ENCODE measurements around the gene TRAF2.

The TRAF2 gene

DNA sequence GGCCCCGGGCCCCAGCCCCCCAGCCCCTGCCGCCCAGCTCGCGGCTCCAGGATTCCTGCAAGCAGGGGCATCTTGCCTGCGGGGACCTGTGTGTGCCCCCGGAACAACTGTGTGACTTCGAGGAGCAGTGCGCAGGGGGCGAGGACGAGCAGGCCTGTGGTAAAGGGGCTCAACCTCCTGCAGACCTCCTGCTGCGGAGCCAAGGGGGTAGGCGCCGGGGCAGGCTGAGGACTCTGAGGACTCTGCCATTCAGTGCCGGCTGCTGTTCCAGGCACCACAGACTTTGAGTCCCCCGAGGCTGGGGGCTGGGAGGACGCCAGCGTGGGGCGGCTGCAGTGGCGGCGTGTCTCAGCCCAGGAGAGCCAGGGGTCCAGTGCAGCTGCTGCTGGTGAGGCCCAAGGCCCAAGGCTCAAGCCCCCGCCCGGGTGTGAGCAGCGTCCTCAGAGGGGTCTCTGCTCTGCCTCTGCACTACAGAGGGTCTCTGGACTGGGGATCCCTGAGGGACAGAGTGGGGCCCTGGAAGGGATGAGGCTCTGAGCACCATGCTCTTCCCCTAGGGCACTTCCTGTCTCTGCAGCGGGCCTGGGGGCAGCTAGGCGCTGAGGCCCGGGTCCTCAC, 30.7 kb upstream of the TRAF2 start:
- TF ChIP-seq MYC (IDR thresholded peaks at IDR 0.05; ENCODE audit: low read depth, low read length) (no peak), POLR2A (IDR thresholded peaks at IDR 0.05; ENCODE audit: extremely low read depth, insufficient read length) (no peak)
- TF ChIP-seq, protein P1, sequence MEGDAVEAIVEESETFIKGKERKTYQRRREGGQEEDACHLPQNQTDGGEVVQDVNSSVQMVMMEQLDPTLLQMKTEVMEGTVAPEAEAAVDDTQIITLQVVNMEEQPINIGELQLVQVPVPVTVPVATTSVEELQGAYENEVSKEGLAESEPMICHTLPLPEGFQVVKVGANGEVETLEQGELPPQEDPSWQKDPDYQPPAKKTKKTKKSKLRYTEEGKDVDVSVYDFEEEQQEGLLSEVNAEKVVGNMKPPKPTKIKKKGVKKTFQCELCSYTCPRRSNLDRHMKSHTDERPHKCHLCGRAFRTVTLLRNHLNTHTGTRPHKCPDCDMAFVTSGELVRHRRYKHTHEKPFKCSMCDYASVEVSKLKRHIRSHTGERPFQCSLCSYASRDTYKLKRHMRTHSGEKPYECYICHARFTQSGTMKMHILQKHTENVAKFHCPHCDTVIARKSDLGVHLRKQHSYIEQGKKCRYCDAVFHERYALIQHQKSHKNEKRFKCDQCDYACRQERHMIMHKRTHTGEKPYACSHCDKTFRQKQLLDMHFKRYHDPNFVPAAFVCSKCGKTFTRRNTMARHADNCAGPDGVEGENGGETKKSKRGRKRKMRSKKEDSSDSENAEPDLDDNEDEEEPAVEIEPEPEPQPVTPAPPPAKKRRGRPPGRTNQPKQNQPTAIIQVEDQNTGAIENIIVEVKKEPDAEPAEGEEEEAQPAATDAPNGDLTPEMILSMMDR (IDR thresholded peaks at IDR 0.05; ENCODE audit: low read depth, low read length): no peak
- TF ChIP-seq, protein P2, sequence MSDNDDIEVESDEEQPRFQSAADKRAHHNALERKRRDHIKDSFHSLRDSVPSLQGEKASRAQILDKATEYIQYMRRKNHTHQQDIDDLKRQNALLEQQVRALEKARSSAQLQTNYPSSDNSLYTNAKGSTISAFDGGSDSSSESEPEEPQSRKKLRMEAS (IDR thresholded peaks at IDR 0.05; ENCODE audit: low read depth, low read length): no peak
- DNase-seq (ENCODE audit: low read depth): no peak
- H3K4me3 ChIP-seq (ENCODE audit: low read depth, low read length): no peak overlapping the region

DNA sequence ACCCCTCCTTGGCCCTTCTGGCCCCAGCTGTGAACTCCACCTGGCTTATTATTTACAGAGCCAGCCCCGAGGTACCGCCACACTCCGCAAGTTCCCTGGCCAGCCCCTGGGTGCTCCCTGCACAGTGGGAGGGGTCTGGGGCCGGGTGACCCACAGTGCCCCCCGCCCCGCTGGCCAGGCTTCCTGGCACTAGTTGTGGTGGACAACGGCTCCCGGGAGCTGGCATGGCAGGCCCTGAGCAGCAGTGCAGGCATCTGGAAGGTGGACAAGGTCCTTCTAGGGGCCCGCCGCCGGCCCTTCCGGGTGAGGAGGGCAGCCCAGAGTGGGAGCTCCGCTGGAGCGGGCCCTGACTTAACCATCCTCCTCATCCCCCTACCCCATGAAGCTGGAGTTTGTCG, 30.2 kb upstream of the TRAF2 start:
- no peak for DNase-seq (ENCODE audit: low read depth)
- no peak overlapping the region for H3K4me3 ChIP-seq (ENCODE audit: low read depth, low read length)
- TF ChIP-seq, protein P1 (IDR thresholded peaks at IDR 0.05; ENCODE audit: low read depth, low read length): no peak
- no peak for TF ChIP-seq POLR2A (IDR thresholded peaks at IDR 0.05; ENCODE audit: extremely low read depth, insufficient read length)
- TF ChIP-seq, protein P2 (IDR thresholded peaks at IDR 0.05; ENCODE audit: low read depth, low read length): no peak
- no peak for TF ChIP-seq MYC (IDR thresholded peaks at IDR 0.05; ENCODE audit: low read depth, low read length)

DNA sequence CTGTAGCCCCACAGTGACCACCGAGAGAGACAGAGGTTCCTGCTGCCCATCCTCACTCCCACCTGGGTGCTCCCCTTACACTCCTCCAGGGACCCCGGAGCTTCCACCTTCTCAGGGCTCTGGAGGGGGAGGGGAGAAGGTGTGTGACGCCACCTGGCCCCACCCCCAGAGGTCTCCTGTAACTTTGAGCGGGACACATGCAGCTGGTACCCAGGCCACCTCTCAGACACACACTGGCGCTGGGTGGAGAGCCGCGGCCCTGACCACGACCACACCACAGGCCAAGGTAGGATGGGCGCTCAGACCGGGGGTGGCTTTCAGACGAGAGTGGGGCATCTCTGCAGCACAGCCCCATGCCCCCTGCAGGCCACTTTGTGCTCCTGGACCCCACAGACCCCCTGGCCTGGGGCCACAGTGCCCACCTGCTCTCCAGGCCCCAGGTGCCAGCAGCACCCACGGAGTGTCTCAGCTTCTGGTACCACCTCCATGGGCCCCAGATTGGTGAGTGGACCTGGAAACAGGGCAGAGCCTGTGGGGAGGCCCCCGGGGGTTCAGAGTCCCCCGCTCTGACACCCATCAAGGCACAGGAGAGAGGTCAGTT, 29.7 kb upstream of the TRAF2 start:
- TF ChIP-seq, protein P2 (IDR thresholded peaks at IDR 0.05; ENCODE audit: low read depth, low read length): no peak
- TF ChIP-seq, protein P1 (IDR thresholded peaks at IDR 0.05; ENCODE audit: low read depth, low read length): peak; percentile 9
- no peak for TF ChIP-seq MYC (IDR thresholded peaks at IDR 0.05; ENCODE audit: low read depth, low read length)
- no peak for TF ChIP-seq POLR2A (IDR thresholded peaks at IDR 0.05; ENCODE audit: extremely low read depth, insufficient read length)
- H3K4me3 ChIP-seq (ENCODE audit: low read depth, low read length): no peak overlapping the region
- no peak for DNase-seq (ENCODE audit: low read depth)

DNA sequence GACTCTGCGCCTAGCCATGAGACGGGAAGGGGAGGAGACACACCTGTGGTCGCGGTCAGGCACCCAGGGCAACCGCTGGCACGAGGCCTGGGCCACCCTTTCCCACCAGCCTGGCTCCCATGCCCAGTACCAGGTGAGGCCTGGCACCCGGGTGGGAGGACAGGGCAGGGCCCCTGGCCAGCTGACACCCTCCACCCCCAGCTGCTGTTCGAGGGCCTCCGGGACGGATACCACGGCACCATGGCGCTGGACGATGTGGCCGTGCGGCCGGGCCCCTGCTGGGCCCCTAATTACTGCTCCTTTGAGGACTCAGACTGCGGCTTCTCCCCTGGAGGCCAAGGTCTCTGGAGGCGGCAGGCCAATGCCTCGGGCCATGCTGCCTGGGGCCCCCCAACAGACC, 29.1 kb upstream of the TRAF2 start:
- no peak overlapping the region for H3K4me3 ChIP-seq (ENCODE audit: low read depth, low read length)
- DNase-seq (ENCODE audit: low read depth): no peak
- TF ChIP-seq, protein P1 (IDR thresholded peaks at IDR 0.05; ENCODE audit: low read depth, low read length): no peak
- TF ChIP-seq, protein P2 (IDR thresholded peaks at IDR 0.05; ENCODE audit: low read depth, low read length): no peak
- TF ChIP-seq MYC (IDR thresholded peaks at IDR 0.05; ENCODE audit: low read depth, low read length) (no peak), POLR2A (IDR thresholded peaks at IDR 0.05; ENCODE audit: extremely low read depth, insufficient read length) (no peak)

DNA sequence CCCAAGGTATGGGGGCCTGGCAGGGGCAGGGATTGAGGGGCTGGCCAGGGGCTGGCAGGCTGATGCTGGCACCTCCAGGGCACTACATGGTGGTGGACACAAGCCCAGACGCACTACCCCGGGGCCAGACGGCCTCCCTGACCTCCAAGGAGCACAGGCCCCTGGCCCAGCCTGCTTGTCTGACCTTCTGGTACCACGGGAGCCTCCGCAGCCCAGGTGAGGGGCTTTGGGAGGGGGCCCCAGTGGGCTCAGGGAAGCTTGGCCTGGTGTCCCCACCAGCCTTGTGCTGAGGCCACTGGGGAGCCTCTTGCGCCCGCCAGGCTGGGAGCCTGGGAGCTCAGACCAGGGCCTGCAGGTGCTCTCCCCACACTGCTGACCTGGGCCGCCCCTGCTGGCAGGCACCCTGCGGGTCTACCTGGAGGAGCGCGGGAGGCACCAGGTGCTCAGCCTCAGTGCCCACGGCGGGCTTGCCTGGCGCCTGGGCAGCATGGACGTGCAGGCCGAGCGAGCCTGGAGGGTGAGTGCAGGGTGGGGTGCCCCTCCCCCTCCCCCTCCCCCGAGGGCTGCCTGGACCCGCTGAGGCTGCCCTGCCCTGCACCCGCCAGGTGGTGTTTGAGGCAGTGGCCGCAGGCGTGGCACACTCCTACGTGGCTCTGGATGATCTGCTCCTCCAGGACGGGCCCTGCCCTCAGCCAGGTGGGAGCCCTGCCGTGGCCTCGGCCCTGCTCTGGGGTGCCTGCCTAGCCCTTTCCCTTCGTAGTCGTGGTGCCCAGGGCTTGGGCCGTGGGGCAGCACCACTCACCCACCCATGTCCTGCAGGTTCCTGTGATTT, 28.5 kb upstream of the TRAF2 start:
- TF ChIP-seq MYC (IDR thresholded peaks at IDR 0.05; ENCODE audit: low read depth, low read length) (no peak), POLR2A (IDR thresholded peaks at IDR 0.05; ENCODE audit: extremely low read depth, insufficient read length) (no peak)
- TF ChIP-seq, protein P1 (IDR thresholded peaks at IDR 0.05; ENCODE audit: low read depth, low read length): no peak
- TF ChIP-seq, protein P2 (IDR thresholded peaks at IDR 0.05; ENCODE audit: low read depth, low read length): no peak
- no peak overlapping the region for H3K4me3 ChIP-seq (ENCODE audit: low read depth, low read length)
- no peak for DNase-seq (ENCODE audit: low read depth)
